GM18858 (cell line): Measurements from ENCODE around the gene NKAIN2.
"Not testable (repeated sequence)": the region's sequence is repeated elsewhere in the genome, so short reads cannot be mapped to it uniquely, and the experiment has no call there.

Experiments
- ATAC-seq: cut with Tn5 transposase; IDR thresholded peaks from one replicate; pipeline ENCODE4 v1.9.1; 2021; ENCODE audit not compliant: unreplicated experiment

The NKAIN2 gene

DNA sequence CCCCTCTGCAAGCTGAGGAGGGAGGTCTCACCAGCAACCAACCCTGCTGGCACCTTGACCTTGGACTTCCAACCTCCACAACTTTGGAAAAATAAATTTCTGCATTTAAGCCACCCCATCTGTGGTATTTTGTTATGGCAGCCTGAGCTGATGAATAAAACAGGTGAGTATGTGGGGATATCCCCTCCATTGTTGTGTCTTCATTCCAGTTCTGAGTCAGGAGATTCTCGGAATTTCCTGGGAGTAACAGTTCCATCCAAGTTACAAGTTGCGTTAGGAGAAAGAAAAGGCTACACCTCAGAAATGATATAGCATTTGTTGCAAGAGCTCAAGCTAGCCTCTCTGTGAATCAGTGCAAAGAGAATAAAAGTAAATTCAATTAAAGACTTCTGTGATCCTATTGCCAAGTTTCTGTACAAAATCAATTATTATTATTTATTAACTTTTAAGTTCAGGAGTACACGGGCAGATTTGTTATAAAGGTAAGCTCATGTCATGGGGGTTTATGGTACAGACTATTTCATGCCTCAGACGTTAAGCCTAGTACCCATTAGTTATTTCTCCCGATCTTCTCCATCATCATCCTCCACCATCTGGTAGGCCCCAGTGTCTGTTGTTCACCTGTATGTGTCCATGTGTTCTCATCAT lies 153.0 kb downstream of the NKAIN2 start:
- no peak for ATAC-seq

- ATAC-seq, result no peak
Measured at GRCh38 chr6:123962508-123962907, 158.8 kb downstream of the NKAIN2 start.

GRCh38 chr6:123965894-123966293 lies 162.2 kb downstream of the NKAIN2 start:
- no peak for ATAC-seq

DNA sequence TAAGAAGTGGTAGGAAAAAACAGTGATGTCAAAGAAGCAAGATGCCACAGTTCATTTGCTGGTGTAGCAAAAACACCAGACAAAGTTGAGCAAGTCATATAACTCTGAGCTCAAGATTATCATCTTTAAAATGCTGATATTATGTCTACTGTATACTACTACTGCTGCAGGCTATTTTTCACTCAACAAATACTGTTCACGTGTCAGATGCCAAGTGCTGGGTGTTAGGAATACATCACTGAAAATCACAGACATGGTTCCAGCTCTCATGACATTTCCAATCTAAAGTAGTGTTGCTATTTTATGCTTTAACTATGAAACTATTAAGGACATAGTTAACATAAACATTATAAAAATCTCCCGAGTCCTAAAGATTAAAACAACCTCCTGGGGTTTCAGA lies 163.0 kb downstream of the NKAIN2 start:
- no peak for ATAC-seq

- ATAC-seq, result no peak
Measured at GRCh38 chr6:123967905-123968304, 164.2 kb downstream of the NKAIN2 start.

- no peak for ATAC-seq
Measured at GRCh38 chr6:123972600-123973294, 169.1 kb downstream of the NKAIN2 start.

DNA sequence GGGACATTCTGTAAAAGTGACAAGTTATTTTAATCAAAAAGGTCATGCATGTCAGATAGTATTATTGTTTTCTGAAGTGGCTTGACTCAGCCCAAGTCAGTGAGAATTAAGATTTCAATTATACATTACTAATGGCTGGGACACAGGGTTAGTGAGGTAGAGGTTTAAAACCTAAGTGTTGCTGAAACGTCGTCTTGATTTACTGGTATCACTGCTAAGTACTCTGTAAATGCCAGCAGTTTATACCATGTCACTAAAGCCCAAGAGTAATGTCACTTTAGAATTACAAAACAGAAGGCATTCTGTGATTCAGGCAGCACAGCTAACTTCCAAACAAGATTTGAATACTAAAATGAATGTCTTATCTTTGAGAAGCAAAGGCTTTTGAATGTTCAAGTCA lies 176.6 kb downstream of the NKAIN2 start:
- no peak for ATAC-seq

GRCh38 chr6:123986938-123987337 lies 183.3 kb downstream of the NKAIN2 start:
- peak; percentile 74 for ATAC-seq

- ATAC-seq, result not testable (repeated sequence)
Measured at GRCh38 chr6:123989918-123990317, 186.3 kb downstream of the NKAIN2 start.

GRCh38 chr6:123990376-123990775 lies 186.7 kb downstream of the NKAIN2 start:
- no peak for ATAC-seq

GRCh38 chr6:123994168-123994567 lies 190.5 kb downstream of the NKAIN2 start:
- ATAC-seq, result no peak

DNA sequence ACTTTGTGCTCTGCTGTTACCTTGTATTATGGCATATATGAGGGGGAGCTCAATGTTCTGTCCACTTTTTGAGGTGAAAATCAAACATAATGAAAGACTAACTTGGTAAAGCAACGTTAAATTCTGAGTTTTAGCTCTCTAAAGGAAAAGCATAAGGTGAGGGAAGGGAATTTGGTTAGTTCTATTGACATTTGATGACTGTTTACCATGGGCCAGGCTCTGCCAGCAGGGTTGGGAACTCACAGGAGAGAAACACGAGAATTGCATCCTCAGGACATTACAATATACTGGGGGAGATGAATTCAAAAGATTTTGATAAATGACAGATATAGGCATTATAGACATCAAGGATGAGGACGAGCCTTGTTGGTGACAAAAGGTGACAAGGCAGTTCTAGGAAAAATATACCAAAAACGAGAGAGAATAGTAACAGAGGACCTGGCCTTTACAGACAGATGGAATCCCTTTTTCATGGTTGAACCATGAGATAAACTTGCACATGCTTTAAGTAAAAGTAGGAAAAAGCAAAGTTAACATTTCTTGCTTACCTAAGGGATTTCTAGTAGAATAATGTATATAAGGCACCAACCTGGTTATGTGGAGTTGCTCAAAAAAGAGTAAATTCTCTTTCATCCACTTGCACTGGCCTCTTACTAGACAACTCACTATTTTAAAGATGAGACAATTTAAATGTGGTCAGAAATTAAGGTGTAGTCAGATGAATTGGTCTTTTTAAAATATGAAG lies 191.4 kb downstream of the NKAIN2 start:
- no peak for ATAC-seq

- no peak for ATAC-seq
Measured at GRCh38 chr6:123997223-123997622, 193.6 kb downstream of the NKAIN2 start.

DNA sequence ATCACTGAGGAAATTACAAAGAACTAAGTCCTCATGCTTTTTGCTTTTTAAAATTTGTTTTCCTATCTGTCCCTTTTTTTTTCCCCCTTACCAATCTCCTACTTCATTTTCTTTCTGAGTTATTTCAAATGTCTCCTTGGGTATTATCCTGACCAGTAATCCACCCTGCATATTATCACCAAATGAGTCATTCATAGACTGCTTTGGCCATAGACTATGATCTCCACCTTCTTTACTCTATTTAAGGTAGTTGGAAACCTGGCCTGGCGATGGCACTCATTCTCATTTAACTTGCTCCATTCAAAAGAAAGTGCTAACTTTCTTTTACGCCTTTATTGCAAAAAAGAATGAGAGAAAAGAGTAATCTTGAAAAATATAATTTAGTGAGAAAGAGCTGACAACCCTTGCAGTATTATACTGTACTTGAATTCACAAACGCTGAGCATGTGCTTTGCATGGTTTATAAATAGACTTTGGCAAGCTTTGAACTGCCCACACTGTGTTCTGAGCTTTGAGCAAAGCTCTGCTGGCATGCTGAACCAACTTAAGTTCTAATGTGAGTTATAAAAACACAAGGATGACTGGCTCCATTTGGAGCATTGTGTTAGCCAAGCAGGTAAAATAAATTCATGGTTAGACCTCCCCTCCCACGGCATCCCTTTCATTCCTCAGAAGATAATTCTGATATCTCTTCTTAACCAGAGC lies 198.9 kb downstream of the NKAIN2 start:
- ATAC-seq, result no peak

GRCh38 chr6:124007266-124007665 lies 203.6 kb downstream of the NKAIN2 start:
- no peak for ATAC-seq

GRCh38 chr6:124008000-124008987 lies 204.6 kb downstream of the NKAIN2 start:
- ATAC-seq, result no peak

GRCh38 chr6:124008988-124009765 lies 205.5 kb downstream of the NKAIN2 start:
- ATAC-seq, result no peak

GRCh38 chr6:124010574-124010973 lies 206.9 kb downstream of the NKAIN2 start:
- ATAC-seq, result no peak

DNA sequence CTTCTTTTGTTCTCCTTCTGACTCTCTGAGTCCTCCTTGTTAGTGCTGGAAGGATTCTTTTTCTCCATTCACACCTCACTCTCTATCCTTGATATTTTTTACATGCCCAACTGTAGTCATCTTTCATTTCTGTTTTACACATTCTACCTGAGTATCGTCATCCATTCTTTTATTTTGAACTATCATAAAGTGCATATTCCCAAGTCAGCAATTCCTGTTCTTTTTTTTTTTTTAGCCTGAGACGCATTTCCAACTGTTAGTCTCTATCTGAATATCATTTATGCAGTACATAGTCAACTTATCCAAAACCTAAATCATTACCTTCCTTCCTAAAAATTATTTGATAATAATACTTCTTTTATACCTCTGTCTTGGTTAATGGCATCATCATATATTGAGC lies 207.5 kb downstream of the NKAIN2 start:
- ATAC-seq, result no peak
